HG02840 (cell line): Measurements from ENCODE around the gene WNT16.
"Not testable (repeated sequence)": the region's sequence is repeated elsewhere in the genome, so short reads cannot be mapped to it uniquely, and the experiment has no call there.

ENCODE experiments used
- ATAC-seq: cut with Tn5 transposase; IDR thresholded peaks from one replicate; pipeline ENCODE4 v1.9.1; 2021; ENCODE audit warnings: mild to moderate bottlenecking, moderate library complexity, moderate number of reproducible peaks; ENCODE audit not compliant: unreplicated experiment, low FRiP score

Gene WNT16

DNA sequence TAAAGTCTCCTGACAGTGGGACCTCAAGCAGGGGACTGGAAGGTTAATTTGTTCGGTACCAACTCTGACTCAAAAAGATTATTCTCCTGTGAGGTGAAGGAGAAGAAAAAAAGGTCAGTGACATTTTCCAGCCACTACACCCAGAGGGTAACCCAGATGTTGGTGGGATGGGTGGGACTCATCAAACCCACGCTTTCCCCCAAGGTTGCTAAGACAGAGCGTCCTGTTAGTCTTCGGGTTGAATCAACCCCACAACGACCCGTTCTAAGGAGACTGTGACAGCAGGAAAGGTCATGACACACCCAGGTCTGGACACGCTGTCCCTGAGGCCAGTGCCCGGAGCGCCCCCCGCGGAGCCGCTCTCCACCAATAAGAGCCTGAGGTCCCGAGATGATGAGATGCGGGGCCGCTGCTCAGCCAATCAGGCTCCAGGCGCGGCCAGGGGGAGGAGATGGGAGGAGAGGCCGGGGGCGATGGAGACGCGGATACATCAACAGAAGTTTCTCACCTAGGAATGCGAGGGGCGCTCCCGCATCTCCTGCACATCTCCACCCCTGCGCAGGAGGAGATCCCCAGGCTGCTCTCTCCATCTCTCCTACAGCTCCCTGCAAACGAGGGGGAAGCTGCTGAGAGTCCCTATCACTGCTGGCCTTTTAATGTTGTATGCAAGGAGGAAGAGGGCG, at the start of gene WNT16:
Gene WNT16 (plus strand): TSS at position 493 of the 683 bp plus-strand sequence. CDS start 293 bp downstream, outside the sequence.
- ATAC-seq: no peak

- ATAC-seq: no peak
Measured at GRCh38 chr7:121279060-121279620, 49.7 kb upstream of the WNT16 start.

DNA sequence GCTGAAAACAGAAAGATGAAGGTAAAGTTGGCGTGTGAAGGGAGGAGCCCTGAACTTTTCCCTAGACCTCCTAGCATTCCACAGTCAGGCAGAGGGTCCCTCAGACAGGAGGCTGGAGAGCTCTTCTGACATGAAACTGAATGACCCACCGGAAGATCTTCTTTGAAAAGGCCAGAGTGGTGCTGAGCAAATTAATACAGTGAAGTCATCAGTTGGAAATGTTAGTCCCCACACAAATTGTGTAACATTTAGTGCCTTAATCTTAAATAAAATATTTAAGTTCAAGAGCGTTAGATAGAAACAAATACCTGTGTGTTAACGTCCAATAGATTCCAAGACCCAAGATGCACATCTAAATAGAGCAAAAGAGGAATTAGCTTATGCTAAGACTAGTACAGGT, 49.0 kb upstream of the WNT16 start:
- ATAC-seq: no peak

GRCh38 chr7:121280656-121281055, 48.1 kb upstream of the WNT16 start:
- no peak for ATAC-seq

- ATAC-seq: no peak
Measured at GRCh38 chr7:121282129-121282528, 46.7 kb upstream of the WNT16 start.

- no peak for ATAC-seq
Measured at GRCh38 chr7:121285066-121285667, 43.6 kb upstream of the WNT16 start.

DNA sequence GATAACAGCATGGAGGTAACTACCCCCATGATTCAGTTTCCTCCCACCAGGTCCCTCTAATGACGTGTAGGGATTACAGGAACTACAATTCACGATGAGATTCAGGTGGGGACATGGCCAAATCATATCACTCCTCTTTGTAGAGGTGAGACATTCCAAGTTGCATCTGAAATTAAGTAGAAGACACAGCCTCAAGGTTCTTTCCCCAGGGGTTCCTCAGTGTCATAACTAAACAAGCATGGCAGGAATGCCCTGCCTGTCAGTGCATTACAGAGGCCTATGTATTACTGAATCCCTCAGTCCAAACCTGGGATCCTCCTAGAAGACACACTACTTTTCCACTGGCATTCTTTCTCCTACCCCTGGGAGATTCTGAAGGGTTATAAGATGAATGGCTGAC, 42.6 kb upstream of the WNT16 start:
- no peak for ATAC-seq

GRCh38 chr7:121286742-121287734, 41.8 kb upstream of the WNT16 start:
- ATAC-seq: no peak

DNA sequence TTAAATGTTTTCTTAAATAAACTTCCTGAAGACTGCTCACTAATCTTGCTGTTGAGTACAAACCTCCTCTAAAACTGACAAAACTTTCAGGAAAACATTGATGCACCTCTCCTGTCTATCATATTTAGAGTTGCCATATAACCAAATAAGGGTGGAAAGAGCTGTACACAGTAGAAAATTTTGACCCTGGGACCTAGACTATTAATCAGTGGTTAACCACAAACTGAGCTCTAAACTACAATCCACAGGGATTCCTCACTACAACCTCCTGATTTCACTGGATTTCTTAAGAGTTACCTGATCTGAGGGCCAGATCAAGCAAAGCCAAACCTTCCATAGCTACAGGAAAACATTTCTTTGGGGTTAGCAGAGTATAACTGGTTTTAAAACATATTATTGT, 39.9 kb upstream of the WNT16 start:
- ATAC-seq: no peak

DNA sequence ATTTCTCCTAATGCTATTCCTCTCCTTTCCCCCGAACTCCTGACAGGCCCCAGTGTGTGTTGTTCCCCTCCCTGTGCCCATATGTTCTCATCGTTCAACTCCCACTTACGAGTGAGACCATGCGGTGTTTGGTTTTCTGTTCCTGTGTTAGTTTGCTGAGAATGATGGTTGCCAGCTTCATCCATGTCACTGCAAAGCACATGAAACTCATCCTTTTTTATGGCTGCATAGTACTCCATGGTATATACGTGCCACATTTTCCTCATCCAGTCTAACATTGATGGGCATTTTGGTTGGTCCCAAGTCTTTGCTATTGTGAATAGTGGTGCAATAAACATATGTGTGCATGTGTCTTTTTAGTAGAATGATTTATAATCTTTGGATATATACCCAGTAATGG, 38.9 kb upstream of the WNT16 start:
- not testable (repeated sequence) for ATAC-seq

DNA sequence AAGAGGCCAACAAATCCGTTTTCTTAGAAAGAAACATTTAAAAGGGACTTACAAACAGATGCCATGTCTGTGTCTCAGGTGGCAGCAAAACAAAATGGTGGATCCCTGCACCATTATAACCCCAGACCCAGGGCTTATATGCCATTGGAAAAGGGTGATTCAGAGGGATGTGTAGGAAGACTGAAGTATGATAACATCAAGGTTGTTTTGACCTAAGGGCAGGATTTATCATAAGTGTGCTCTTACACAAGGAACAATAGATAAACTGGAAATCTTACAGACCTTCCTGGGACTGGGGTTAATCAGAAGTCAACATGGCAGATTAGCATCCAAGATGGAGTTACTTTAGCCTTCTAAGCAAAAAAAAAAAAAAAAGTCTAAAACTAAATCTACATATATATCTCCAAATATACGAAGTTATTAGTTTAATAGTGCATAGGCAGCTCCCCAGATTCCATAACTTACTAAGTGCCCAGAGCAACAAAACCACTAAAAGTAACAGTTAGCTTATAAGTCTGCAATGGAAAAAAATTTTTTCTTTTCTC, 34.3 kb upstream of the WNT16 start:
- no peak for ATAC-seq

DNA sequence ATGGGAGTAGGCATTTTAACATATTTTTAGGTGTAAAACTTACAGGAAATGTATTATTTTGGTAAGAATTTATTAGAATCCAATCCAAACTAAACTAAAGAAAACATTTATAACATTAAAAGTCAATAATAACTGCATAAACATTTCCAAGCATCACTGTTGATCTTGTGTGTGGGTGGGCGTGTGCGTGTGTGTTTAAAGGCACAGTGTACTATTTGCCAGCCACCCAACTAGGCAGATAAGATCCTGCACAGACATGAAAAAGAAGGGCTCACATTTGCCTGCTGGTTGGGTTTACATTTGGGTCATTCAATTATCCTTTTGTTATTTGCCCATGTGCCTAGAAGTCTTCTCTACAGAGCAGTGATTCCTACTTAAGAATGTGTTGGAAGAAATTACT, 31.0 kb upstream of the WNT16 start:
- no peak for ATAC-seq

DNA sequence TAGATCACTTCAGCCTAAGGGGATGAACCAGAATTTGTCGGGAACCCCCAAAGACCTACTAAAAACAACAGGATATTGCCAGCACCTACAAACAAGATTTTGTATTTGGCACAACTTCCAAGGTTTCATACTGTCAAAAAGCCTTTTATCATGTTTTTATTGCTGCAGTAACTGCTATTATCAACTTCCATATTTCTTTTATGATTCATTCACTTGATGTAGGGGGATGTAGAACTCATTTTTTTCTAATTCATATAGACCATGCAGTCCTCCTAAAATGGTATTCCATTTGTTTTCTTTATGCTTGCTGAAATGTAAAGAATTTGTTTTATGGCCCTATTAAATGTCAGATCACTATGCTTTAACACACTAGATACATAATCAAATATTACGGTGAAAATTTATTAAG, 30.0 kb upstream of the WNT16 start:
- ATAC-seq: no peak

DNA sequence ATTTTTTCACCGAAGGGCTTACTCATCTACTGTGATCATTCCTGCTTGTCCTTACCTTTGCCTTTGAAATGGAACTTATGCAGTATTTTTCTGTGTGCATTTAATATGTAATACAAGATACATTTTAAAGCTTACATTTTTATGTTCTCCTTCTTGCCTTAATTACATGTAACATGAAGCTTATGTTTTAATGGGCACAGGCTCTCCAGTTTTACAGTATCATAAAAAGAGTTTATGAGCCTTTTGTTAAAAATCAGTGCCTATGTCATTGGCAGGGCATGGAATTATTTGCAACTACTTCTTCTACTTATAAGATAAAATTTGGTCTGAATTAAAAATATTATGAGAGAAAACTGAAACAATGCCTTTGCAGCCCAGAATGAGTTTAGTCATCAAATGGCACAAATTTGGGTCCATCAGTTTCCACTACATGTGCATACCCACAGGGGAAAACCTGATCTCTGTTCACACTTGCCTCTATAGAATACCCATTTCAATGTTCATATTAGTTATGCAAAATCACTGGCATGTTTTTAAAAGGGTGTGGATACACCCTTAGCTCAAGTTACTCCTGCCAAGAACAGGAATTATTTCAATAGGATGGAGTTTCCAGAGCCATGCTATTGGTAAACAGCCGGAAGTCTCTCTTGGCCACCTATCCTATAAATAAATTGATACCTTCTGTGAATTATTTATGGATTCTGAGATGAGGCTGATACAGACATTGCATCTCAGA, 27.9 kb upstream of the WNT16 start:
- no peak for ATAC-seq

DNA sequence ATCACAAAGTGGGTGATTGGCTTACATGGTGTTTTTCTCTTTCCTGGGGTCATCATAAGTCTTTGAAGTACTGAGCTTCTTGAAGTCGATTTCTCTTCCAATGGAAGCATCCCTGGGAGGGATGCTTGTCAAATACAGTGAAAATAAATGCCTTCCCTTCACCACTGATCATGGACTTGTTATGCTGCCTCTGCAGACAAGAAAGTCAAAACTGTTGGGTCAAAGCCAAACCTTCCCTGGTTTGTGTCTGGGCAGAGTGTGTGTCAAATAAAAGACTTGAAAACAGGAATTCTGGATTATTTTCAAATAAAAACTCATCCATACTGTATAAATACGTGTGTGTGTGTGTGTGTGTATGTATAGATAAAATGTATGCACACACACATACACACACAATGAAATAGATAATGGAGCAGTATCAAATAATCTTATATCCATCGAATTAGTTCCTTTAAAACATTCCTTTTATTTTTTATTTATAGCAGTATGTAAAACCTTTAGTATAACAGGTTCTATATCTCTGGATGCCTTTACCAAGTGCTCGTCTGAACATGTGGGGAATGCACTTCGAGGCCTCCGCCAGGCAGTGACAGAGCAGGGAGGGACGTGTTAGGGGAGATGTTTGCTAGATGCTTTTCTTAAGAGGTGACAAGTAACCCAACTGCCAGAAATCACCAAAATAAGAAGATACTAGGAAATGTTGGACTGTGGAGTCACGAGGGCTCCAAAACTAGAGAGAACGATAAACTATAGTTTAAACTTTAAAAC, 27.2 kb upstream of the WNT16 start:
- ATAC-seq: no peak

GRCh38 chr7:121302214-121302745, 26.5 kb upstream of the WNT16 start:
- peak; percentile 93 for ATAC-seq

- ATAC-seq: no peak
Measured at GRCh38 chr7:121303422-121304101, 25.2 kb upstream of the WNT16 start.

DNA sequence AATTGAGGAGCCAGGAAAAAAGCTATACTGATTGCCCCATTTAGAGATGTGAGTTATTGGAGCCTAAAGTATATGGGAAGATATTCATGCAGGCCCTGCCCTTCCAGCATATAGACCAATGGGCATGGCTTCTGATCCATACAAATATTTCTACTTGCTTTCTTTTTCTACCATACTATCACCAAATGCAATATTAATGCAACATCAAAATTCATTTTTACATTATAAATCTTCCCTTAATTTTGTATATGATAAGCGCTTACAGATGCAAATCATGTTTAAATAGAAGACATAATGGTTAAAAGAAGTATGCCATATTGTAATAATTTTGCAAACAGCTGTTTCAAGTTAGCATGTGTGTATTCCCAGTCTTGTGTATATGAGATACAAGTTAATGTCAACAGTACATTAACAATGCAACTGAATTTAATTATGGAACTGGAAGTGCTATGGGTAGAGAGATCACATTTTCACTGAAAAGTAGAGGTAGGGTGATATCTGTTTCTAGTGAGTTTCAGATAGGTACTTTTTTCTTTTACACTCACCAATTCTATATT, 24.6 kb upstream of the WNT16 start:
- no peak for ATAC-seq
